Endothelial cell of umbilical vein (primary cell): ENCODE data around the gene LSM2. TPM values are rescaled to one million over a fixed set of nuclear protein-coding genes. Genes with fewer than 3 reads are reported as not detected.

ENCODE experiments used
- BruUV-seq: library from RNA; stranded (reverse); fragments of 400-500 nt; replicated peaks from 2 replicates; lab custom pipeline; 2021; lab: Mats Ljungman, UMichigan
- CTCF ChIA-PET: fragments of 300-600, 350-600 bp; sonication (Branson Sonifier 250); formaldehyde crosslinking; loops from one replicate; lab custom pipeline; 2021; ENCODE audit warnings: antibody characterized with exemption, inconsistent platforms; lab: Charles Lee
- POLR2A ChIA-PET: fragments of 300-600, 350-600 bp; sonication (Branson Sonifier 250); formaldehyde crosslinking; loops from one replicate; lab custom pipeline; 2021; ENCODE audit warnings: antibody characterized with exemption, inconsistent platforms; lab: Charles Lee
- DNase-seq: peaks from one replicate; pipeline ENCODE4 v3.0.0-alpha.2; 2011; ENCODE audit warnings: low read depth, low spot score
- FAIRE-seq: peaks from 2 replicates; lab custom pipeline; 2011; peaks lifted over from hg19 to GRCh38; lab: Jason Lieb, UNC
- H2AFZ ChIP-seq: 2 replicates; pipeline ENCODE4 v1.6.0; 2012; ENCODE audit warnings: low read depth, low read length, control low read depth, inconsistent platforms
- H3K27ac ChIP-seq: 2 replicates; pipeline ENCODE4 v1.5.1; 2011; ENCODE audit warnings: low read depth, mild to moderate bottlenecking, control low read depth, low read length, moderate library complexity; ENCODE audit not compliant: insufficient read depth
- H3K27me3 ChIP-seq, 2 experiments: 2 replicates each; pipeline versions ENCODE4 v1.6.0 to v1.6.1; 2011; ENCODE audit warnings: low read length in 2 of 2, mixed read lengths in 1 of 2; ENCODE audit not compliant: control insufficient read depth in 2 of 2, insufficient read depth in 2 of 2
- H3K36me3 ChIP-seq, 2 experiments: 2 replicates in 1 of 2; 3 replicates in 1 of 2; pipeline ENCODE4 v1.5.1; 2011; ENCODE audit warnings: low read length in 2 of 2, mild to moderate bottlenecking in 1 of 2, moderate library complexity in 1 of 2; ENCODE audit not compliant: control insufficient read depth in 2 of 2, insufficient read depth in 2 of 2; ENCODE audit errors: extremely low read depth in 1 of 2
- H3K4me1 ChIP-seq: 3 replicates; pipeline ENCODE4 v1.5.1; 2011; ENCODE audit warnings: mild to moderate bottlenecking, low read length; ENCODE audit not compliant: control insufficient read depth, insufficient read depth; ENCODE audit errors: extremely low read depth
- H3K4me2 ChIP-seq: 2 replicates; pipeline ENCODE4 v1.6.1; 2011; ENCODE audit warnings: low read length, control low read depth, mixed read lengths; ENCODE audit not compliant: insufficient read depth
- H3K4me3 ChIP-seq, 3 experiments: fragments of 200-600 bp in 1 of 3; sonication (generic), shearing (Covaris generic) in 1 of 3; replicated peaks in 1 of 3; 2 replicates each; pipeline ENCODE4 v1.5.1; 2011 to 2016; ENCODE audit warnings: control low read depth in 3 of 3, low read length in 3 of 3, mild to moderate bottlenecking in 2 of 3, inconsistent platforms in 1 of 3, low read depth in 1 of 3, moderate library complexity in 1 of 3; ENCODE audit not compliant: insufficient read depth in 1 of 3
- H3K79me2 ChIP-seq: 2 replicates; pipeline ENCODE4 v1.6.0; 2012; ENCODE audit warnings: low read length, inconsistent platforms; ENCODE audit not compliant: control insufficient read depth, insufficient read depth
- H3K9ac ChIP-seq: replicated peaks from 2 replicates; pipeline ENCODE3; 2011; ENCODE audit warnings: low read length, control low read depth; ENCODE audit not compliant: insufficient read depth; ENCODE audit errors: extremely low read depth
- H3K9me1 ChIP-seq: replicated peaks from 3 replicates; pipeline ENCODE4 v1.6.0; 2011; ENCODE audit warnings: mild to moderate bottlenecking, low read length; ENCODE audit not compliant: control insufficient read depth, insufficient read depth; ENCODE audit errors: extremely low read depth
- H3K9me3 ChIP-seq: replicated peaks from 2 replicates; pipeline ENCODE4 v1.5.1; 2012; ENCODE audit warnings: low read length, inconsistent platforms; ENCODE audit not compliant: control insufficient read depth, insufficient read depth
- H4K20me1 ChIP-seq: replicated peaks from 2 replicates; pipeline ENCODE3; 2011; ENCODE audit warnings: mild to moderate bottlenecking, low read length; ENCODE audit not compliant: control insufficient read depth, insufficient read depth; ENCODE audit errors: extremely low read depth
- CTCF ChIP-seq, 2 donors: IDR thresholded peaks; 1 replicate in 1 of 2; 2 replicates in 1 of 2; pipeline ENCODE4 v1.5.1; 2011; ENCODE audit warnings: low read length in 2 of 2, mild to moderate bottlenecking in 2 of 2, moderate library complexity in 2 of 2, control low read depth in 1 of 2, inconsistent platforms in 1 of 2, low read depth in 1 of 2; ENCODE audit not compliant: insufficient read depth in 1 of 2; ENCODE audit errors: extremely low read depth in 1 of 2
- EZH2 ChIP-seq: IDR thresholded peaks from 2 replicates; pipeline ENCODE4 v1.6.1; 2012; ENCODE audit warnings: borderline replicate concordance, low read depth, mild to moderate bottlenecking, moderate library complexity, low read length, inconsistent platforms; ENCODE audit not compliant: severe bottlenecking
- FOS ChIP-seq: IDR thresholded peaks from 2 replicates; pipeline ENCODE4 v1.6.1; 2011; ENCODE audit warnings: mild to moderate bottlenecking, low read length, moderate library complexity, borderline replicate concordance; ENCODE audit not compliant: insufficient read depth
- GATA2 ChIP-seq: IDR thresholded peaks from 2 replicates; pipeline ENCODE4 v1.7.0; 2011; ENCODE audit warnings: low read depth, mild to moderate bottlenecking, moderate library complexity, mixed read lengths, low read length; ENCODE audit not compliant: insufficient read length, insufficient read depth
- JUN ChIP-seq: IDR thresholded peaks from 2 replicates; pipeline ENCODE4 v1.6.1; 2011; ENCODE audit warnings: borderline replicate concordance, low read depth; ENCODE audit not compliant: insufficient read length, insufficient read depth
- MAX ChIP-seq: IDR thresholded peaks from 2 replicates; pipeline ENCODE4 v1.6.1; 2011; ENCODE audit not compliant: insufficient read depth, insufficient read length
- MYC ChIP-seq: IDR thresholded peaks from one replicate; pipeline ENCODE4 v1.6.1; 2011; ENCODE audit warnings: mild to moderate bottlenecking, low read depth, low read length
- POLR2A ChIP-seq: IDR thresholded peaks from 2 replicates; pipeline ENCODE4 v1.6.1; 2012; ENCODE audit warnings: low read depth, mild to moderate bottlenecking, control low read depth, low read length
- POLR2AphosphoS5 ChIP-seq: IDR thresholded peaks from 2 replicates; pipeline ENCODE4 v1.6.1; 2012; ENCODE audit warnings: low read depth, mild to moderate bottlenecking, control low read depth, low read length, moderate library complexity; ENCODE audit not compliant: insufficient read depth
- dilution Hi-C: fragments of 300-500 bp; cut with MboI; formaldehyde crosslinking; loops from one replicate; pipeline ENCODE4 v1.15.0; 2019; ENCODE audit warnings: low sequenced_read_pairs; ENCODE audit not compliant: extremely low pct_ligation_motif_present
- intact Hi-C: fragments of 100-400 bp; cut with micrococcal nuclease; formaldehyde crosslinking; loops from one replicate; pipeline ENCODE4 v1.10.0; 2022
- polyA plus RNA-seq, 4 experiments: library from polyadenylated mRNA; depleted of rRNA in 3 of 4; stranded (reverse) in 3 of 4; unstranded in 1 of 4; fragments of >200 nt; gene quantifications; 2 replicates each; pipeline versions ENCODE4 v1.2.1 to v1.2.3, GENCODE V29; 2011 to 2012; ENCODE audit warnings: missing spikeins in 1 of 4
- total RNA-seq: library from RNA; stranded (reverse); gene quantifications from 2 replicates; pipeline ENCODE4 v1.2.3, GENCODE V29; 2021

The LSM2 gene
- total and polyA plus RNA-seq, 2 donors (not counting 3 experiments of a cell fraction or from before 2014, with no cell fraction given) = 78.1 to 86.0 TPM

- Histone ChIP-seq H3K36me3 (peaks cover 2% of the 10 kb centered on the region in 2 experiments), H3K9me1 (no peaks in the 10 kb centered on the region), H4K20me1 (no peaks in the 10 kb centered on the region), H3K9me3 (no peaks in the 10 kb centered on the region), H3K4me3 (no peak overlapping the region), H3K9ac (no peak overlapping the region), H3K4me2 (no peak overlapping the region), H3K27me3 (no peaks in the 10 kb centered on the region), H3K27ac (no peak overlapping the region), H3K4me1 (no peaks in the 10 kb centered on the region), H3K79me2 (no peaks in the 10 kb centered on the region), H2AFZ (no peak overlapping the region)
- DNase-seq (no peak), FAIRE-seq (no peak)
- no TSS peak for BruUV-seq
- intact Hi-C loops (no loop called here), dilution Hi-C loops (no loop called here)
- POLR2A ChIA-PET = no interaction called here
- TF ChIP-seq MAX (no peak), POLR2A (no peak), FOS (no peak), JUN (no peak), GATA2 (no peak), POLR2AphosphoS5 (no peak), MYC (no peak), CTCF (IDR thresholded peaks at IDR 0.05; ENCODE audit: extremely low read depth in 1 of 2, insufficient read depth in 1 of 2, low read depth in 1 of 2, low read length in 2 of 2) (no peak), EZH2 (no peak)
- CTCF ChIA-PET = interaction anchor here (0.7 to 3.2 kb wide), 3 partner anchors 8 to 72 kb away, joined by 3 to 13 read pairs (median 4); no protein-coding TSS in a partner anchor
Observed at GRCh38 chr6:31758281-31758680, 48.5 kb downstream of the LSM2 start.
